Measurements from ENCODE around the gene RBPMS2. TPM values are rescaled to one million over a fixed set of nuclear protein-coding genes. Genes with fewer than 3 reads are reported as not detected.

Gene RBPMS2
- total and polyA plus RNA-seq, 2 of the 8 experiments (the other 6 are each of a cell fraction or from before 2014, with no cell fraction given) = 55.8 to 238 TPM

DNA sequence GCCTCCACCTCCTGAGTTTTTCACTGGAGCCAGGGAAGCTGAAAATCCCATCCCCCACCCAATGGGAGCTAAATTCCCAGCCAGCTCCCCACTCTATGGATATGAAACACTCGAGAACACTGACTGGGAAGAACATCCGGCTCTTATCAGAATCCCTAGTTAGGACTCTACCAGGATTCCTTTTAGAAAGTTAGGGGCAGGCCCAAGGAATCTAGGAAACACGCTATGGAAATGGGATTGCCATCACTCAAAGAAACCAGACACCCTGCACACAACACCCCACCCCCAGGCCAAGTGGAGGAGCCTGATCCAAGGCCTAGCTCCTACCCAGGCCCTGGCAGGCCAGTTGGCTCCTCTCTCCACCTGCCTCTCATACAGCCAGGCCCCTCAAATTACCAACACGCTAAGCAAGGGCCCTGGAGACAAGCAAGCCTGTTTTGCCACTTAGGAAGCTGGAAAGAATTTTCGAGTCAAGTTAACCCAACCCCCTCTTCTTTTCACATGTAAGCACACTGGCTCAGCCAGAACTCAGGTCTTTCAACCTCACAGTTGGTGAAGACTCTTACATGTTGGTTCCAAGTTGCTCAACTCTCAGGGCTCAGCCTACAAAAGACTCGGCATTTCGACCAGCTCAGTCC lies 75.5 kb downstream of the RBPMS2 start (continued):
- TF ChIP-seq, protein P1, sequence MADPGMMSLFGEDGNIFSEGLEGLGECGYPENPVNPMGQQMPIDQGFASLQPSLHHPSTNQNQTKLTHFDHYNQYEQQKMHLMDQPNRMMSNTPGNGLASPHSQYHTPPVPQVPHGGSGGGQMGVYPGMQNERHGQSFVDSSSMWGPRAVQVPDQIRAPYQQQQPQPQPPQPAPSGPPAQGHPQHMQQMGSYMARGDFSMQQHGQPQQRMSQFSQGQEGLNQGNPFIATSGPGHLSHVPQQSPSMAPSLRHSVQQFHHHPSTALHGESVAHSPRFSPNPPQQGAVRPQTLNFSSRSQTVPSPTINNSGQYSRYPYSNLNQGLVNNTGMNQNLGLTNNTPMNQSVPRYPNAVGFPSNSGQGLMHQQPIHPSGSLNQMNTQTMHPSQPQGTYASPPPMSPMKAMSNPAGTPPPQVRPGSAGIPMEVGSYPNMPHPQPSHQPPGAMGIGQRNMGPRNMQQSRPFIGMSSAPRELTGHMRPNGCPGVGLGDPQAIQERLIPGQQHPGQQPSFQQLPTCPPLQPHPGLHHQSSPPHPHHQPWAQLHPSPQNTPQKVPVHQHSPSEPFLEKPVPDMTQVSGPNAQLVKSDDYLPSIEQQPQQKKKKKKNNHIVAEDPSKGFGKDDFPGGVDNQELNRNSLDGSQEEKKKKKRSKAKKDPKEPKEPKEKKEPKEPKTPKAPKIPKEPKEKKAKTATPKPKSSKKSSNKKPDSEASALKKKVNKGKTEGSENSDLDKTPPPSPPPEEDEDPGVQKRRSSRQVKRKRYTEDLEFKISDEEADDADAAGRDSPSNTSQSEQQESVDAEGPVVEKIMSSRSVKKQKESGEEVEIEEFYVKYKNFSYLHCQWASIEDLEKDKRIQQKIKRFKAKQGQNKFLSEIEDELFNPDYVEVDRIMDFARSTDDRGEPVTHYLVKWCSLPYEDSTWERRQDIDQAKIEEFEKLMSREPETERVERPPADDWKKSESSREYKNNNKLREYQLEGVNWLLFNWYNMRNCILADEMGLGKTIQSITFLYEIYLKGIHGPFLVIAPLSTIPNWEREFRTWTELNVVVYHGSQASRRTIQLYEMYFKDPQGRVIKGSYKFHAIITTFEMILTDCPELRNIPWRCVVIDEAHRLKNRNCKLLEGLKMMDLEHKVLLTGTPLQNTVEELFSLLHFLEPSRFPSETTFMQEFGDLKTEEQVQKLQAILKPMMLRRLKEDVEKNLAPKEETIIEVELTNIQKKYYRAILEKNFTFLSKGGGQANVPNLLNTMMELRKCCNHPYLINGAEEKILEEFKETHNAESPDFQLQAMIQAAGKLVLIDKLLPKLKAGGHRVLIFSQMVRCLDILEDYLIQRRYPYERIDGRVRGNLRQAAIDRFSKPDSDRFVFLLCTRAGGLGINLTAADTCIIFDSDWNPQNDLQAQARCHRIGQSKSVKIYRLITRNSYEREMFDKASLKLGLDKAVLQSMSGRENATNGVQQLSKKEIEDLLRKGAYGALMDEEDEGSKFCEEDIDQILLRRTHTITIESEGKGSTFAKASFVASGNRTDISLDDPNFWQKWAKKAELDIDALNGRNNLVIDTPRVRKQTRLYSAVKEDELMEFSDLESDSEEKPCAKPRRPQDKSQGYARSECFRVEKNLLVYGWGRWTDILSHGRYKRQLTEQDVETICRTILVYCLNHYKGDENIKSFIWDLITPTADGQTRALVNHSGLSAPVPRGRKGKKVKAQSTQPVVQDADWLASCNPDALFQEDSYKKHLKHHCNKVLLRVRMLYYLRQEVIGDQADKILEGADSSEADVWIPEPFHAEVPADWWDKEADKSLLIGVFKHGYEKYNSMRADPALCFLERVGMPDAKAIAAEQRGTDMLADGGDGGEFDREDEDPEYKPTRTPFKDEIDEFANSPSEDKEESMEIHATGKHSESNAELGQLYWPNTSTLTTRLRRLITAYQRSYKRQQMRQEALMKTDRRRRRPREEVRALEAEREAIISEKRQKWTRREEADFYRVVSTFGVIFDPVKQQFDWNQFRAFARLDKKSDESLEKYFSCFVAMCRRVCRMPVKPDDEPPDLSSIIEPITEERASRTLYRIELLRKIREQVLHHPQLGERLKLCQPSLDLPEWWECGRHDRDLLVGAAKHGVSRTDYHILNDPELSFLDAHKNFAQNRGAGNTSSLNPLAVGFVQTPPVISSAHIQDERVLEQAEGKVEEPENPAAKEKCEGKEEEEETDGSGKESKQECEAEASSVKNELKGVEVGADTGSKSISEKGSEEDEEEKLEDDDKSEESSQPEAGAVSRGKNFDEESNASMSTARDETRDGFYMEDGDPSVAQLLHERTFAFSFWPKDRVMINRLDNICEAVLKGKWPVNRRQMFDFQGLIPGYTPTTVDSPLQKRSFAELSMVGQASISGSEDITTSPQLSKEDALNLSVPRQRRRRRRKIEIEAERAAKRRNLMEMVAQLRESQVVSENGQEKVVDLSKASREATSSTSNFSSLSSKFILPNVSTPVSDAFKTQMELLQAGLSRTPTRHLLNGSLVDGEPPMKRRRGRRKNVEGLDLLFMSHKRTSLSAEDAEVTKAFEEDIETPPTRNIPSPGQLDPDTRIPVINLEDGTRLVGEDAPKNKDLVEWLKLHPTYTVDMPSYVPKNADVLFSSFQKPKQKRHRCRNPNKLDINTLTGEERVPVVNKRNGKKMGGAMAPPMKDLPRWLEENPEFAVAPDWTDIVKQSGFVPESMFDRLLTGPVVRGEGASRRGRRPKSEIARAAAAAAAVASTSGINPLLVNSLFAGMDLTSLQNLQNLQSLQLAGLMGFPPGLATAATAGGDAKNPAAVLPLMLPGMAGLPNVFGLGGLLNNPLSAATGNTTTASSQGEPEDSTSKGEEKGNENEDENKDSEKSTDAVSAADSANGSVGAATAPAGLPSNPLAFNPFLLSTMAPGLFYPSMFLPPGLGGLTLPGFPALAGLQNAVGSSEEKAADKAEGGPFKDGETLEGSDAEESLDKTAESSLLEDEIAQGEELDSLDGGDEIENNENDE (IDR thresholded peaks at IDR 0.05; ENCODE audit: insufficient replicate concordance, low read length) = peak; percentile 8
- TF ChIP-seq KDM1A (IDR thresholded peaks at IDR 0.05; ENCODE audit: borderline replicate concordance, low read length) = no peak
- no peak for TF ChIP-seq SRF (IDR thresholded peaks at IDR 0.05; ENCODE audit: low read depth, low read length)
- TF ChIP-seq BCL11A (IDR thresholded peaks at IDR 0.05; ENCODE audit: low read depth in 2 of 2, low read length in 2 of 2) = no peak
- no peak for TF ChIP-seq KDM5A (IDR thresholded peaks at IDR 0.05; ENCODE audit: low read length)
- TF ChIP-seq JUND (IDR thresholded peaks at IDR 0.05; ENCODE audit: low read length) = no peak
- peak; percentile 12; the same call in 1 of the 2 replicates for TF ChIP-seq CREB1 (IDR thresholded peaks at IDR 0.05)
- TF ChIP-seq POU5F1 (IDR thresholded peaks at IDR 0.05; ENCODE audit: low read depth, low read length) = no peak
- TF ChIP-seq POLR2A (IDR thresholded peaks at IDR 0.05; ENCODE audit: control extremely low read depth in 1 of 2, low read depth in 2 of 2, low read length in 2 of 2) = peak; percentile 78 to 91
- peak; percentile 26 for TF ChIP-seq SAP30 (IDR thresholded peaks at IDR 0.05; ENCODE audit: insufficient read depth, insufficient replicate concordance, low read length)
- TF ChIP-seq, protein P2, sequence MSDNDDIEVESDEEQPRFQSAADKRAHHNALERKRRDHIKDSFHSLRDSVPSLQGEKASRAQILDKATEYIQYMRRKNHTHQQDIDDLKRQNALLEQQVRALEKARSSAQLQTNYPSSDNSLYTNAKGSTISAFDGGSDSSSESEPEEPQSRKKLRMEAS (IDR thresholded peaks at IDR 0.05) = peak; percentile 65

Measured in H1 (cell line).